DND-41 (cell line): ENCODE results near the gene LAMA4.

ENCODE experiments used
- ATAC-seq: fragments of 200-7000 bp; cut with Tn5 transposase; 3 replicates; pipeline ENCODE4 v1.9.1; 2021; ENCODE audit warnings: low read depth; ENCODE audit not compliant: insufficient read depth
- DNase-seq: peaks from one replicate; pipeline ENCODE4 v3.0.0-alpha.2; 2020
- H2AFZ ChIP-seq: 2 replicates; pipeline ENCODE4 v1.6.0; 2012; ENCODE audit warnings: low read depth, low read length
- H3K27ac ChIP-seq: 2 replicates; pipeline ENCODE4 v1.5.1; 2012; ENCODE audit warnings: low read length, inconsistent platforms
- H3K27me3 ChIP-seq: fragments of 200-600 bp; sonication (generic); 2 replicates; pipeline ENCODE4 v1.6.0; 2012; ENCODE audit warnings: low read length, mild to moderate bottlenecking, inconsistent platforms; ENCODE audit not compliant: insufficient read depth, poor library complexity
- H3K36me3 ChIP-seq: 2 replicates; pipeline ENCODE4 v1.5.1; 2012; ENCODE audit warnings: low read length, inconsistent platforms; ENCODE audit not compliant: insufficient read depth
- H3K4me1 ChIP-seq: 2 replicates; pipeline ENCODE4 v1.5.1; 2012; ENCODE audit warnings: mild to moderate bottlenecking, low read length; ENCODE audit not compliant: insufficient read depth
- H3K4me2 ChIP-seq: 2 replicates; pipeline ENCODE4 v1.6.0; 2012; ENCODE audit warnings: mild to moderate bottlenecking, moderate library complexity, low read length, inconsistent platforms; ENCODE audit not compliant: insufficient read depth
- H3K4me3 ChIP-seq, 2 experiments: fragments of 200-600 bp in 1 of 2; shearing (Covaris generic) in 1 of 2; 2 replicates each; pipeline ENCODE4 v1.5.1; 2012 to 2016; ENCODE audit warnings: inconsistent platforms in 2 of 2, low read length in 2 of 2, mild to moderate bottlenecking in 2 of 2, low read depth in 1 of 2, moderate library complexity in 1 of 2
- H3K79me2 ChIP-seq: 2 replicates; pipeline ENCODE4 v1.6.0; 2012; ENCODE audit warnings: low read length, inconsistent platforms; ENCODE audit not compliant: insufficient read depth
- H3K9ac ChIP-seq: 2 replicates; pipeline ENCODE4 v1.6.0; 2012; ENCODE audit warnings: low read depth, mild to moderate bottlenecking, inconsistent platforms, low read length, moderate library complexity
- H3K9me3 ChIP-seq: 2 replicates; pipeline ENCODE4 v1.5.1; 2012; ENCODE audit warnings: low read length, moderate library complexity, mild to moderate bottlenecking, inconsistent platforms; ENCODE audit not compliant: insufficient read depth, severe bottlenecking
- H4K20me1 ChIP-seq: 2 replicates; pipeline ENCODE4 v1.6.0; 2012; ENCODE audit warnings: low read length; ENCODE audit not compliant: insufficient read depth
- CTCF ChIP-seq: IDR thresholded peaks from 2 replicates; pipeline ENCODE4 v1.5.1; 2012; ENCODE audit warnings: borderline replicate concordance, low read length, moderate library complexity, mild to moderate bottlenecking; ENCODE audit not compliant: poor library complexity, severe bottlenecking; ENCODE audit errors: extremely low read depth
- EZH2 ChIP-seq: IDR thresholded peaks from 3 replicates; pipeline ENCODE4 v1.6.1; 2012; ENCODE audit warnings: borderline replicate concordance, low read depth, mild to moderate bottlenecking, moderate library complexity, low read length, inconsistent platforms; ENCODE audit not compliant: severe bottlenecking

LAMA4 gene

GRCh38 chr6:112221981-112222852 is 32.1 kb downstream of the LAMA4 start:
- Histone ChIP-seq H3K9me3 (no peaks in the 10 kb centered on the region), H3K27ac (no peak overlapping the region), H3K9ac (no peak overlapping the region), H4K20me1 (no peaks in the 10 kb centered on the region), H3K4me2 (no peak overlapping the region), H3K4me1 (no peaks in the 10 kb centered on the region), H3K36me3 (no peaks in the 10 kb centered on the region), H3K4me3 (no peak overlapping the region), H3K27me3 (peaks cover 17% of the 10 kb centered on the region), H2AFZ (no peak overlapping the region), H3K79me2 (no peaks in the 10 kb centered on the region)
- TF ChIP-seq EZH2 (no peak), CTCF (no peak)
- DNase-seq (no peak), ATAC-seq (no peak)

- no peak for ATAC-seq
- Histone ChIP-seq H3K27ac (no peak overlapping the region), H4K20me1 (no peaks in the 10 kb centered on the region), H3K4me2 (no peak overlapping the region), H3K9me3 (no peaks in the 10 kb centered on the region), H2AFZ (no peak overlapping the region), H3K4me3 (no peak overlapping the region), H3K36me3 (no peaks in the 10 kb centered on the region), H3K9ac (no peak overlapping the region), H3K4me1 (no peaks in the 10 kb centered on the region), H3K27me3 (peaks cover 22% of the 10 kb centered on the region), H3K79me2 (no peaks in the 10 kb centered on the region)
- no peak for DNase-seq
- TF ChIP-seq CTCF (no peak), EZH2 (no peak)
Measured at GRCh38 chr6:112221561-112221960, 32.8 kb downstream of the LAMA4 start.

- no peak overlapping the region for H3K9ac ChIP-seq
- no peak overlapping the region for H3K4me3 ChIP-seq
- no peak overlapping the region for H3K4me2 ChIP-seq
- H2AFZ ChIP-seq: no peak overlapping the region
- H3K27me3 ChIP-seq: peaks cover 19% of the 10 kb centered on the region
- H3K4me1 ChIP-seq: no peaks in the 10 kb centered on the region
- H3K79me2 ChIP-seq: no peaks in the 10 kb centered on the region
- H3K27ac ChIP-seq: no peak overlapping the region
- no peak for DNase-seq
- no peaks in the 10 kb centered on the region for H3K9me3 ChIP-seq
- no peaks in the 10 kb centered on the region for H3K36me3 ChIP-seq
- TF ChIP-seq EZH2 (no peak), CTCF (no peak)
- no peaks in the 10 kb centered on the region for H4K20me1 ChIP-seq
- ATAC-seq: no peak
Measured at GRCh38 chr6:112218563-112218962, 35.8 kb downstream of the LAMA4 start.
